Activated CD8-positive, alpha-beta memory T cell treated with anti-CD3 and anti-CD28 coated beads for 4 hours (primary cell): ENCODE data around the gene CERCAM.
"Not testable (repeated sequence)": the region's sequence is repeated elsewhere in the genome, so short reads cannot be mapped to it uniquely, and the experiment has no call there.

Experiments
- DNase-seq, 2 donors: peaks; one replicate each; pipeline ENCODE4 v3.0.0-alpha.2; 2020; ENCODE audit warnings: low read depth in 2 of 2

CERCAM gene

DNA sequence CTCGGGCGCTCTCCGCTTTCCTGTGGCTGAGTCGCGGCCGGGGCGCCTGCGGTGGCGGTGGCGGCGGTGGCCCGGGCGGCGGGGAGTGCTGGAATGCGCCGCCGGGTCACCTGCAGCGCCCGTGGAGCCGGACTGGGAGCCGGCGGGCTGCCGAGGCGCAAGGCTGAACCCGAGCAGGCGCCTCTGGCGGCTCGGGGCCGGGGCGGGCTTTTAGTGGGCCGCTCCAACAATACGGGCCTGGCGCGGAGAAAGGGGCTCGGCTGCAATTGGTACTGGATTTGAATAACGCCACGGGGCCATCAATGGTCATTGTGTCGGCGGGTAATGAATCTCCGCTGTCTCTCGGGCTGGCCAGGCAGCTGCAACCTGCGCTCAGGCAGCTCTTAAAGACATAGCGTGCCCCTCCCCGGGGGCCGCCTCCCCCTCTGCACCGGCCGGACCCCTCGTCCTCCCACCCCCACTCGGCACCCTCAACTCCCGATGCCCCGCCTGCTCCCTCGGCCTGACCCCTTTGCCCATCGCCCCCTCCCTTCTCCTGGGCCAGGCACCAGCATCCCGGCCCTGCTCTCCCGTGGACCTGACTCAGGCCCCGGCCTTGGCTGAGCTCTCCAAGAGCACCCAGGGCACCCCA lies 27.4 kb upstream of the CERCAM start:
- DNase-seq: no peak

DNA sequence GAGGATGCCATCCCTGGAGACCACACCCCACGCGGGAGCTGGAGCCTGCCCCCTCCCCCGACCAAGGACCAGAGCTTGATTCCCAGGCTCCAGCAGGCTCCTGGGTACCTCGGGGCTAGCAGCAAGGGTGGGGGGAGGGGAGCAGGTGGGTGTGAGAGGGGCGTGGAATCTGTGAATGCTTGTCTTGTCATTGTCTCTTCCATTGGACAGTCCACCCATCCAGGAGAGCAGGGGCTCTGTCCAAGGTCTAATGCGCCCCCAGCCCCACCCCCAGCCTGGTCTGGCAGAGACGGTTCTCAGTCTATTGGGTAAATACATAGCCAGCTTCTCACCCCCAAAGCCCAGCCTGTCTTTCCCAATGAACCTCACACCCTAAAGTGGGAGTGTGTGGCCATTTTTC lies 26.7 kb upstream of the CERCAM start:
- no peak for DNase-seq

DNA sequence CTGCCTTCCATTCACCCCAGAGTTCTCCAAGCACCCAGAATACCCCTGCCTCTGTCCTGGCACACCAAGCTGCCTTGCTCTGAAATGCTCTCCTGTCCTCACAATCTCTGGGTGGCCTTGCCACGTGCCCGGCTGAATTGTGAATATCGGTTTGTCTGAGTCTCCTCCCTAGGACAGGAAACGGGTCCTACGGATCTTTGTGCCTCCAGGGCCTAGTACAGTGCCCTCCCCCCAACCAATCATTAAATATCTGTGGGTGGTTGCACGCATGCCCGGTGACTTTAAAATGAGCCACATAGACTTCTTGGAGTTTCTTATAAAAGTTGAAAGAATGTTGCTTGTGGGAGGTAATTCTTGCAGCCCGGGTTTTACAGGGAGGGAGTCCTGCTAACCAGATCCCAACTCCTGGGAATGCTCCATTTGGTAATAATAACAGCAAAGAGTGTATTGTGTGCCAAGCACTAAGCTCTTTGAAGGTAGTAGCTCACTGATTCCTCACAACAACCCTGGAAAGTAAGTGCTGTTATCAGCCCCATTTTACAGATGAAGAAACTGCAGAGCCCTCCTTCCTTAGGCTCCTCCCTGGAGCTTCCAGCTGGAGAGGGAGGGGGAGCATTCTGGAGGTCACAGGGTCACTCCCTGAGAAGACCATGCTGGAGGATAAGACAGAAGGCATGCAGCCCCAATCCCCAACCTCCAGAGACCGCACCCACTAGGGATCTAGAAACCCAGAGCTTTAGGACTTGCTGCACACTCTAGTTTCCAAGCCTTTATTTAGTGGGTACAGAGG lies 26.1 kb upstream of the CERCAM start:
- DNase-seq: no peak

DNA sequence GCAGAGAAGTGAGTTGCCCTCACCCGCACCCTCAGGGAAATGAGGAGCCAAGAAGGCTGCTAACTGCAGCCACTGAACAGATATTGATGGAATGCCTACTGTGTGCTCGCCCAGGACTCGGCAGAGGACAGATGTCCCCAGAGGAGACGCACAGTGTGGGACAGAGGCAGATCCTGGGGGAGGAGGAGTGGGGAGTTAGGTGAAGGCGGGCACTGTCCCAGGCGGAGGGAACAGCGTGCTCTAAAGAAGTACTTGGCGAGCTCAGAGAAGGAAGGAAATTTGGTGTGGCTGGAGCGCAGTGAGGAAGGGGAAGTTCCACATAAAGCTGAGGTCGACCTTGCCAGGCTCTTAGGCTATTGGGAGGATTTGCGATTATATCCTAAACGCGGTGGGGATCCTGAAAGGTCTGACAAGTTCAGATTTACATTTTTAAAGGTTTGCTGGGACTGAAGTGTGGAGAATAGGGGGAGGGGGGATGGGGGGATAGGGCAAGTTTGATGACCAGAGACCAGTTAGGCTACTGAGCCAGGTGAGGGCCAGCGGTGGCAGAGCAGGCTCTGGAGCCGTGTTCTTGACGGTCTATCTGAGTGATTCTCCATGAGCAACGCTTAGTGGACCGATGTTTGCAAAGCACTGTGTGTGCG lies 23.6 kb upstream of the CERCAM start:
- no peak for DNase-seq

DNA sequence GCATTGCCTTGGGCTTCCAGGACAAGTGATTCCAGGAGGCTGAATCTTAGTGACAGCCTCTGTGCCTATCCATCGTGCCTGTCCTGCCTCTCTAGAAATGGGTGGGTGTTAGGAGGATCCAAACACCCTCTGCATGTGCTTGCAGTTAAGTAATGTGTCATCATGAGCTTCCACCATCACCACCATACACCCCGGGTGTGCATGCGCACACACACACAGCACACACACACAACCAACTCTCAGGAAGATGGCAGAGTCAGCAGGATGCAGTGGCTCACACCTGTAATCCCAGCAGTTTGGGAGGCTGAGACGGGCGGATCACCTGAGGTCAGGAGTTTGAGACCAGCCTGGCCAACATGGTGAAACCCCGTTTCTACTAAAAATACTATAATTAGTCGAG lies 22.8 kb upstream of the CERCAM start:
- DNase-seq: no peak

DNA sequence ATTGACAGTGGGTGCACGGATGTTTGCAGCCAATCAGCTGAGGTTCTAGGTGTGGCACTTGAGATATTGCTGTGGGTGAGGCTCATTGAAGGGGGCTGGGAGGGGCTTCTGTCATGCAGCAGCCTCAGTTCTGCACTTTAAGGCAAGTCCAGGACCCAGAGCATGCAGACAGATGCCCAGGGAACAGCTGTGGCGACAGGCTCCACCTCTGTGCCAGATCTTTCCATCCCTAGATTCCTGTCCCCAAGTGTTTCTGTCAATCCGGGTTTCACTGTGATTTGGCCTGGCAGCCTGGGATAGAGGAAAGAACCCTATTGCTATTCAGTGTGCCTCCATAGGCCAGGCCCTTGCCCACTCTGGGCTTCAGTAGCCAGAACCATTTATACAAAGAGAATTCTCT lies 20.8 kb upstream of the CERCAM start:
- no peak for DNase-seq

DNA sequence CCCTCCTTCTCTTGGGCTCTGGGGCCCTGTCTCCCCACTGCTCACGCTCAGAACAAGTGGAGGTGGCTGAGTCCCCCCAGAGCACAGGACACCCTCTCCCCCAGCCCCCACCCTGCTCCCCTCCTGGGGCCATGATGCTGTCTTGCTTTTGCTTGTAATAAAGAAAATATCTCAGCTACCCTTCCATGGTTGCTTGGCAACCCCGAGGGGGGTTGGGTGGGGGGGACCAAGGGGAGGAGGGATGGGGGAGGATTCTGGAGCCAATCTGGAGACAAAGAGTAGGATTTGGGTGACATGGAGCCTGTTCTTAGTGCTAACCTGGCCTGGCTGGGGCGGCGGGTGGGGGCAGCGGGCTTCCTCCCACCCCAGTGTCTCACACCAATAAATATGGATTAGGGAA lies 16.1 kb upstream of the CERCAM start:
- DNase-seq: no peak

DNA sequence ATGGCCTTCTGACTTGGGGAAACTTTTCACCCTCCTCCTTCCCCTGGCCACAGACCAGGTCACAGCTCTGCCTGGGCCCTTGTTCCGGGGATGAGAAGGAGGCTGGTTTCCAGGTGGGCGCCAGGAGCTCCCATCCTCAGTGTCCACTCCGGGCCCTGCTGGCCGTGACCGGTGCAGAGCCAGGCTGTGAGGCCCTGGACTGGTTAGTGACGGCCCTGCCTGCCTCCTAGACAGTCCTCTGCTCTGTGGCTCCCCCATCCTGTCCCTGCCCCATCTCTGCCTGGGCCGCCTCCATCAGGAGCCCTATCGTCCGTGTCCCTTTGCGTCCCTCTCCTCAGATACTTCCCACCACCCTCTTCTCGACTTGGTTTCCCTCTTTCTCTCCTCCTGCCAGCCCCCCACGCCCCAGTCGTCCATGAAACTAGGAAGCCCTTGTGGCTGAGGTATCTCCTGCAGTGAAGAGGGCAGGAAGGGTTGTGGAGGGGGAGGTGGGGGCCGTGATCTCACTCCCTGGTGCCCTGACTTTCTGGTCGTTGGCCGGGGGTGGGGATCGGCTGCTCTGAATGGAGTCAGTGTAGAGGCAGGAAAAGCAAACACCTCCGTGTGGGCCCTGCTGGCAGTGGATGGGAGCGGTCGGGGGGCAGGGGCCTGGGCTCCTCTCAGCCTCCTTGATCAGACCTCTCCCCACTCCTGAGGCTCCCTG lies 15.4 kb upstream of the CERCAM start:
- no peak for DNase-seq

DNA sequence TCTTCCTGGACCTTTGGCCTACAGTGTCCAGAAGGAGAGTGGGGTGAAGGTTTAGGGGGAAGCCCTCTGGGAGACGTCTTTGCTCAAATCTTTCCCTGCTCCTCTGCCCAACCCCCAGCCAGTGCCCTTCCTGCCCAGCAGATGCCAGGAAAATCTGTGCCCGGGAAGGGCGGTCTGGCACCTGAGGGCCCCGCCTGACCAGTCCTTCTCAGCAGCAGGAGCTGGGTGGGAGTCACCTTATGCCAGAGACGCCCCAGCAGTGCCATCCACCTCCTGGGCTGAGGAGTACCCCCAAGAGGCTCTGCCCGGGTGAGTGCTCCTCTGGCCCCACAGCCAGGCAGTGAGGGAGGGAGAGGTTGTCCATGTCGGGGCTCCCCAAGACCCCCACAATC lies 14.9 kb upstream of the CERCAM start:
- no peak for DNase-seq

DNA sequence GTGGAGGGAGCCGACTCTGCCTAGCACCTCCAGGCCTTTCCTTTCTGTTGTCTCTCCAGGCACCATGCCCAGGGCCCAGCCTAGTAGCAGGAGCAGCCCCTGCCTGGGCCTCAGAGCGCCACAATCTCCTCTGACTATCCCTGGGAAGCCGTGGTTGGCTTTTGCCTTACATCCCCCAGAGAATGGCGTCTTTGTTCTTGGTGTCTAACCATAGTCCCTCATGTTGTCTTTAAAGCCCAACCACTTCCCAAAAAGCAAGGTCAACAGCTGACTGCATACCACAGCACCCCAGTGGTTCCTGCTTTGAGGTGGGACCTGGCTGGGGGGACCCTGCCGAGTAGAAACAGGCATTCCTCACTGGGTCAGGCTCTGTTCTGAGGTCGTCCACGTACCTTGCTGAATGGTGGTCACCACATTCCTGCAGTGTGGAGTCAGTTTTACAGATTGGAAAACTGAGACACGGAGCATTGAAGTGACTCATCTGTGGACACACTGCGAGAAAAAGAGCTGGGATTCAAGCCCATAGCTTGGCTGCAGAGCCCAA lies 13.7 kb upstream of the CERCAM start:
- no peak for DNase-seq

DNA sequence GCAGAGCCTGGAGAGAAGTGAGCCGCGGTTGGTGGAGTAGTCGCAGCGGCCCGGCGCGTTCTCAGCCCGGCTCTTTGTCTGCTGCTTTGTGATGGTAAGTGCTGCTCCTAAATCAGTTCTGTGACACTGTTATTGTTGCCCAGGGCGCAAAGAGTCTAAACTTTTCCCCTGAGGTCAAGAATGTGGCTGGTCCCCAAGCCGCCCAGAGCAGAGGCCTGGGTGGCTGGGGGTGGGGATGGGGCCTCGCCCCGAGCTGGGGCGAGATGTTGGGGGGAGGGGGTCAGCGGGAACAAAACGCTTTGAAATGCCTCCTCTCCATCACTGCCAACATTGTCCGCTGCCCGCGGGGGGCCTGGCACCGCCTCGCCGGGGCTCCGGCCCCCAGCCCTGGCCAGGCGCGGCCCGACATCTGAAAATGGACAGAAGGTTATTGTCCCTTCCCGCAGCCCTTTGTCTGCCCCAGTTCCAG lies 11.7 kb upstream of the CERCAM start:
- no peak for DNase-seq

DNA sequence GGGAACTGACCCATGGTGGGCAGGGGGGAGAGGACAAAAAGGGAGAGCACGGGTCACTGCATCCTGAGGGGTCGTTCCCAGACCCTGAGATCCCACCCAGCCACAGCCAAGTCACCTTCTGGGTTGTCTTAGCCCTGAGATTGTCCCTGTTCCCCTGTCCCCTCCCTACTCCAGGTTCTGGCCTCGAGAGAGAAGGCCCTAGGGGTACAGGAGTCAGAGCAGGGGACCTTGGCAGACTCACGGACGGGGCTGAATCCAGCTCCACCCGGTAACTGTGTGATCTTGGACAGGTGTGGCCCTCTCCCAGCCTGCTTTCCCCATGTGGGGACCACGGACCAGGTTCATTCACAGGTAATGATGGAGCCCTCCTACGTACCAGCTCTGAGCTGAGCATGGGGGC lies 11.2 kb upstream of the CERCAM start:
- no peak for DNase-seq

DNA sequence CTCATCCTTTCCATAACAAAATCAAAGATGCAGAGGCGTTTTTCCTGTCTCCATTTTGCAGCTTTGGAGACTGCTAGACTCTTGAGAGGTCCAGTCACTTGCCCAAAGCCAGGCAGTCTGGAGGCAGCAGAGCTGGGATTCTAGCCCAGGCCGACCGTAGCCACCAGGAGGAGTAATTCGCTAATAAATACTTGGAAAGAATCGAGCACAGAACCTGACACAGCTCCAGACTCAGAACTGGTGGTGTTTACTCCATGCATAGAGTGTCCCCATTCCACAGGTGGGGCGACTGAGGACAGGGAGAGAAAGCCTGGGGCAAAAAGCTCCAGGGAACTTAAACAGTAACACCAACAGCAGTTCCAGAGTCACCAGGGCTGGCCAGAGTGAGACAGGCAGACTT lies 10.7 kb upstream of the CERCAM start:
- no peak for DNase-seq

DNA sequence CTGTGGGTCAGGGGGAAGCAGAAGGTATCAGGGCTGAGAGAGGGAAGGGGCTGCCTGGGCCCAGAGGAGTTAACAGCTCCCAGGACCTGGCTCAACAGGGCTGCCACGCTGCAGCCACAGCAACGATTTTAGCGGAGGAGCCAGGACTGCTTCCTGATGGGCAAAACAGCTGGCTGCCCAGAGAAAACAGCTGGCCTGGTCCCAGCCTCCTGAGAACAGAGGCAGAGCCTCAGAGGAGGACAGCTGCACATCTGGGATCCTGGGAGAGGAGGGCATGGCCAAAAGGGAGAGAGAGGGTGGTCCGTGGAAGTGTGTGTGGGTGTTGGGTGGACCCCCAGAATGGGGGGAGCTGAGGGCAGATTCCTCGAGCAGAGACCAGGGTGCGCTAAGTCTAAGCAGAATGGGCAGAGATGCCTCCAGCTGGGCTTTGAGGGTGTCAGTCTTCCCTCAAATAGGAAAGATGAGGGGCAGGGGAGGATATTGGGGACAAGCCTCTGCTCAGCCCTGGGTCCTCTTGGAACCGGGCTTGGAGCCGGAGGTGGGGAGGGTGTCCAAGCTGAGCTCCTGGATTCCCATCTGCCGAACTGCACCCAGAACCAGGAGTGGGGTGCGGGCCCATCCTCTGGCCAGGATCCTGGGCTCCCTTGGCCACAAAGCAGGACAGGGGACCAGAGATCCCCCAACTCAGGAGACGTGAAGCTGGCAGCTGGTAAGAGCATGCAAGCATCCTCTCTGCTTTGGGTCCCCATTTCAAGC lies 9.1 kb upstream of the CERCAM start:
- no peak for DNase-seq

DNA sequence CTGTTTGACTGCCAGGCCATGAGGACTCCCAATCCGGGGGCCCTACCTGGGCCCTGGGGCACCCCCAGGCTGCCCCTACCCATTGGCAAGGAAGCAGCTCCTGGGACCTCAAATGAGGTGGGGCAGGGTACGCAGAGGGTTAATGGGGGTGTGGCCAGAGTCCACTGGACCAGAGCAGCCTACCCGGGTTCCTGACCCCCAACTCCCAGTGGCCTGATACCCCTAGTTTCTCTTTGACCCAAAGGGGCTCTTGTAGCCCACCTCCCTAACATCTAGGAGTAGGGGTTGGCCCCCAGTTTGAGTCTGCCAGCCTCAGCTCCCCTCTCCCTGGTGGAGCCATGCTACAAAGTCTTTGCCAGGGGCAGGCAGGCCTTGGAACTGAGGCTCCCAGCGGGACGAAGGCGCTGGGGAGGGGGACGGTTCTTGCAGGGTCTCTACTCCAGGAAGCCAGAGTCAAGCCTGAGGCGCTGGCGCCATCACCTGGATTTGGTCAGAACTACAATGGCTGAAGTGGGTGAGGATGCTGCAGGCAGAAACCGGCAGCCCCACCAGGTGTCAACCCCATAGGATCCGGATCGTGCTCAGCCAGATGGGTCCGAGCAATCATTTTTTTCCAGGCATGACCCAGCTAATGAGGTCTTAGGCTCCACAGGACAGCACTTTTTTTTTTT lies 8.4 kb upstream of the CERCAM start:
- DNase-seq: no peak

DNA sequence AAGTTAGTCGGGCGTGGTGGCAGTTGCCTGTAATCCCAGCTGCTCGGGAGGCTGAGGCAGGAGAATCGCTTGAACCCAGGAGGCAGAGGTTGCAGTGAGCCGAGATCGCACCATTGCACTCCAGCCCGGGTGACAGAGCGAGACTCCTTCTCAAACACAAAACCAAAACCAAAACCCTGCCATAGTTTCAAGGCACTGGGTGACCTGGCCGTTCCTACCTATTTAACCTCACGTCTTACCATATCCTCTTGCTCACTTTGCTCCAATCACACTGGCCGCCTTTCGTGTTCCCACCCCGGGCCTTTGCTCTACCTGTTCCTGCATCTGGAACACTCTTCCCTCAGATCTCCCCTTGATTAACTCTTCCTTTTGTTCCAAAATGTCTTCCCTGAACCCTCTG lies 6.9 kb upstream of the CERCAM start:
- DNase-seq: not testable (repeated sequence)

DNA sequence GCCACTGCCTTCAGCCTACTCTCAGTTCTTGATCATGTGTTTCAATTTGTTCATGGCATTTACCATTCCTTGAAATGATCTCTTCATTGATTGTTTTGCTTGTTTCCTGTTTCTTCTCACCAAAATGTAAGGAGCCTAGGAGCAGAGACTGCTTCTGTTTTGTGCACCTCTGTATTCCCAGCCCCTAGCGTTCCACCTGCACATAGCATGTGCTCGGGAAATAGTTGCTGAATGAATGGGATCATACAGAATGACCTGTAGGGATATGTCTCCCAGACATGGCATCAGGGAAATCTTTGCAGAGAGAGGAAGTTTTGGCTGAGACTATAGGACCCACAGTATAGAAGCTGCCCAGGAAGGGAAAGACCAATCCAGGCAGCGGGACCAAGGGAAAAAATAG lies 6.2 kb upstream of the CERCAM start:
- DNase-seq: no peak

DNA sequence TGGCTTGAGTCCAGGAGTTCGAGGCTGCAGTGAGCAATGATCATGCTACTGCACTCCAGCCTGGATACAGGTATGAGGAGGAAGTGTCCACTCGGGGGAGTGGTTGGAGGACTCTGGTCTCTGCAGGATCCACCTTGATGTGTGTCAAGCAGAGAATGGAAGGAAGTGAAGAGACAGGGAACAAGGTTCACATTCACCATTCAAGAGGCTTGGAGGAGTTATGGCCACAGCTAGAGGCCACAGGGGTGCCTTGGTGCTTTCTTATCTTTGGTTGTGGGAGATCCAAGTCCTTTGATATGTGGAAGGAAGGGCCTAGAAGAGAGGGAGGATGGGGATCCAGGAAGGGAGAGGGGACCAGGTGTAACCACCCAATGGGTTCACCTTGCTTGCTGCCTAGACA lies 5.4 kb upstream of the CERCAM start:
- DNase-seq: no peak

DNA sequence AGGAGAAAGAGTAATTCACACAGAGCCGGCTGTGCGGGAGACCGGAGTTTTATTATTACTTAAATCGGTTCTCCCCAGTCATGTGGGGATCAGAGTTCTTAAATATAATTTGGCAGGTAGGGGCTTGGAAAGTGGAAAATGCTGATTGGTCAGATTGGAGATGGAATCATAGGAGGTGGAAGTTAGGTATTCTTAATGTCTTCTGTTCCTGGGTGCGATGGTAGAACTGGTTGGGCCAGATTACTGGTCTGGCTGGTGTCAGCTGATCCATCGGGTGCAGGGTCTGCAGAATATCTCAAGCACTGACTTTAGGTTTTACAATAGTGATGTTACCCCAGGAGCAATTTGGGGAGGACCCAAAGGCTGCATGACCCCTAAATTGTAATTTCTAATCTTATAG lies 4.6 kb upstream of the CERCAM start:
- DNase-seq: no peak

DNA sequence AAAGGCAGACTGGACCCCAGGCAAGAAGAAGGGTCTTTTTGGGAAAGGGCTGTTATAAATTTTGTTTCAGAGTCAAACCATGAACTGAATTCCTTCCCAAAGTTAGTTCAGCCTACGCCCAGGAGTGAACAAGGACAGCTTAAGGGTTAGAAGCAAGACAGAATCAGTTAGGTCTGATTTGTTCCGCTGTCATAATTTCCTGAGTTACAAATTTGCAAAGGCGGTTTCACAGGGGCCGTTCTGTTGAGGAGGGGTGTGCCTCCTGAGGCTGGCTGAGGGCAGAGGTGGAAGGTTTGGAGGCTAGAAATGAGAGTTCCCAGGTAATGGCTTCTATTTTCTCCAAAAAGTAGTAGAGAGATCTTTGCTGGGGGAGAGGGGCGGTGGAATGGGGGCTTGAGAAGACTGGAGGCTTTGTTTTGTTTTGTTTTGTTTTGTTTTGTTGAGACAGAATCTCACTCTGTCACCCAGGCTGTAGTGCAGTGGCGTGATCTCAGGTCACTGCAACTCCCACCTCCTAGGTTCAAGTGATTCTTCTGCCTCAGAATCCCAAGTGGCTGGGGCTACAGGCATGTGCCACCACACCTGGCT lies 4.1 kb upstream of the CERCAM start:
- no peak for DNase-seq
